Esophagus squamous epithelium (tissue), 5 donors: ENCODE data around the gene NGFR. TPM values are rescaled to one million over a fixed set of nuclear protein-coding genes. Genes with fewer than 3 reads are reported as not detected.
"Not testable (repeated sequence)": the region's sequence is repeated elsewhere in the genome, so short reads cannot be mapped to it uniquely, and the experiment has no call there.

Experiments
- DNase-seq: peaks from one replicate; lab custom pipeline; 2025; lab: John Stamatoyannopoulos, UW
- H3K27ac ChIP-seq, 4 donors: fragments of 200-600 bp; sonication (generic); one replicate each; pipeline ENCODE4 v1.5.1; 2016 to 2019; ENCODE audit warnings: mild to moderate bottlenecking in 1 of 4
- H3K27me3 ChIP-seq, 4 donors: fragments of 200-600 bp; sonication (generic); 1 replicate in 3 of 4; 2 replicates in 1 of 4; pipeline versions ENCODE4 v1.5.1 to v1.6.0; 2017 to 2021; ENCODE audit warnings: antibody characterized with exemption in 1 of 4
- H3K36me3 ChIP-seq, 3 donors: fragments of 200-600 bp; sonication (generic); one replicate each; pipeline ENCODE4 v1.5.1; 2016 to 2019
- H3K4me1 ChIP-seq, 3 donors: fragments of 200-600 bp; sonication (generic); one replicate each; pipeline ENCODE4 v1.5.1; 2017 to 2019
- H3K4me3 ChIP-seq, 4 donors: fragments of 200-600 bp; sonication (generic); 1 replicate in 3 of 4; 2 replicates in 1 of 4; pipeline ENCODE4 v1.5.1; 2016 to 2019; ENCODE audit warnings: mild to moderate bottlenecking in 2 of 4, moderate library complexity in 1 of 4
- H3K9me3 ChIP-seq, 3 donors: fragments of 200-600 bp; sonication (generic); one replicate each; pipeline ENCODE4 v1.5.1; 2016 to 2019
- POLR2A ChIP-seq, 4 donors: fragments of 450-650 bp; IDR thresholded peaks; one replicate each; pipeline ENCODE4 v1.6.1; 2017; ENCODE audit warnings: antibody characterized with exemption in 4 of 4, mild to moderate bottlenecking in 4 of 4, moderate library complexity in 3 of 4
- WGBS, 2 donors: methylation state at CpG; one replicate each; pipeline ENCODE4 v1.1.5; 2018; 5-methylcytosine and 5-hydroxymethylcytosine counted together
- intact Hi-C: fragments of 100-400 bp; cut with DNase I; formaldehyde crosslinking; loops from one replicate; pipeline ENCODE4 v1.15.0; 2022
- total RNA-seq, 4 donors: library from RNA; depleted of rRNA; stranded (reverse); fragments of >200 nt; gene quantifications; one replicate each; pipeline ENCODE4 v1.1.0, GENCODE V29; 2016
- TF ChIP-seq, protein P1 (sequence below), 6 experiments: fragments of 450-650 bp in 4 of 6; fragments of 200-600 bp in 2 of 6; sonication (generic) in 2 of 6; IDR thresholded peaks; one replicate each; pipeline ENCODE4 v1.5.1; 2016 to 2019; ENCODE audit warnings: antibody characterized with exemption in 6 of 6, mild to moderate bottlenecking in 4 of 6, moderate library complexity in 4 of 6
- donor health status: DM: yes; HTN: yes; CAD: no.

NGFR gene
- total RNA-seq, 4 donors from 2014 or later, result 1.6 to 9.6 (median 4.9) TPM

DNA sequence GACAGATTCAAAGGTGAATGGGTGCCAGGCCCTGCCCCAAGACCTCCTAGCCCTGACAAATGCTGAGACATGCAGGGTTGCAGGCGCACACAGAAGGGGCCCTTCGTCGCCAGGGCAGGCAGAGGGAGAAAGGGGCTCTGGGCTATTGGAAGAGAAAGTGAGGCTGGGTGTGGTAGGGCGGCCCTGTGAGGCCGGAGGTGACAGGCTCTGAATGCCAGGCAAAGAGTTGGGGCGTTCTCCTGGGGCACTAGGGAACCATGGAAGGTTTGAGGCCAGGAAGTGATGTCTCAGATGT lies 54.2 kb downstream of the NGFR start:
- Histone ChIP-seq H3K9me3 (no peaks in the 10 kb centered on the region), H3K27ac (no peak overlapping the region), H3K4me1 (peaks cover 0 to 24% (median 15%) of the 10 kb centered on the region in 3 donors), H3K36me3 (no peaks in the 10 kb centered on the region), H3K4me3 (no peak overlapping the region), H3K27me3 (peaks cover 0 to 74% (median 0%) of the 10 kb centered on the region in 4 donors)
- intact Hi-C loops, result loop anchor here (5.0 kb wide), 1 partner anchor 52 kb away; the partner anchor contains the start of gene NGFR
- TF ChIP-seq, protein P1, sequence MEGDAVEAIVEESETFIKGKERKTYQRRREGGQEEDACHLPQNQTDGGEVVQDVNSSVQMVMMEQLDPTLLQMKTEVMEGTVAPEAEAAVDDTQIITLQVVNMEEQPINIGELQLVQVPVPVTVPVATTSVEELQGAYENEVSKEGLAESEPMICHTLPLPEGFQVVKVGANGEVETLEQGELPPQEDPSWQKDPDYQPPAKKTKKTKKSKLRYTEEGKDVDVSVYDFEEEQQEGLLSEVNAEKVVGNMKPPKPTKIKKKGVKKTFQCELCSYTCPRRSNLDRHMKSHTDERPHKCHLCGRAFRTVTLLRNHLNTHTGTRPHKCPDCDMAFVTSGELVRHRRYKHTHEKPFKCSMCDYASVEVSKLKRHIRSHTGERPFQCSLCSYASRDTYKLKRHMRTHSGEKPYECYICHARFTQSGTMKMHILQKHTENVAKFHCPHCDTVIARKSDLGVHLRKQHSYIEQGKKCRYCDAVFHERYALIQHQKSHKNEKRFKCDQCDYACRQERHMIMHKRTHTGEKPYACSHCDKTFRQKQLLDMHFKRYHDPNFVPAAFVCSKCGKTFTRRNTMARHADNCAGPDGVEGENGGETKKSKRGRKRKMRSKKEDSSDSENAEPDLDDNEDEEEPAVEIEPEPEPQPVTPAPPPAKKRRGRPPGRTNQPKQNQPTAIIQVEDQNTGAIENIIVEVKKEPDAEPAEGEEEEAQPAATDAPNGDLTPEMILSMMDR (IDR thresholded peaks at IDR 0.05), result no peak
- TF ChIP-seq POLR2A (IDR thresholded peaks at IDR 0.05), result no peak
- no peak for DNase-seq
- WGBS, 2 donors, result 67 to 75% methylated on average over 4 to 6 of the region's 6 CpGs

DNA sequence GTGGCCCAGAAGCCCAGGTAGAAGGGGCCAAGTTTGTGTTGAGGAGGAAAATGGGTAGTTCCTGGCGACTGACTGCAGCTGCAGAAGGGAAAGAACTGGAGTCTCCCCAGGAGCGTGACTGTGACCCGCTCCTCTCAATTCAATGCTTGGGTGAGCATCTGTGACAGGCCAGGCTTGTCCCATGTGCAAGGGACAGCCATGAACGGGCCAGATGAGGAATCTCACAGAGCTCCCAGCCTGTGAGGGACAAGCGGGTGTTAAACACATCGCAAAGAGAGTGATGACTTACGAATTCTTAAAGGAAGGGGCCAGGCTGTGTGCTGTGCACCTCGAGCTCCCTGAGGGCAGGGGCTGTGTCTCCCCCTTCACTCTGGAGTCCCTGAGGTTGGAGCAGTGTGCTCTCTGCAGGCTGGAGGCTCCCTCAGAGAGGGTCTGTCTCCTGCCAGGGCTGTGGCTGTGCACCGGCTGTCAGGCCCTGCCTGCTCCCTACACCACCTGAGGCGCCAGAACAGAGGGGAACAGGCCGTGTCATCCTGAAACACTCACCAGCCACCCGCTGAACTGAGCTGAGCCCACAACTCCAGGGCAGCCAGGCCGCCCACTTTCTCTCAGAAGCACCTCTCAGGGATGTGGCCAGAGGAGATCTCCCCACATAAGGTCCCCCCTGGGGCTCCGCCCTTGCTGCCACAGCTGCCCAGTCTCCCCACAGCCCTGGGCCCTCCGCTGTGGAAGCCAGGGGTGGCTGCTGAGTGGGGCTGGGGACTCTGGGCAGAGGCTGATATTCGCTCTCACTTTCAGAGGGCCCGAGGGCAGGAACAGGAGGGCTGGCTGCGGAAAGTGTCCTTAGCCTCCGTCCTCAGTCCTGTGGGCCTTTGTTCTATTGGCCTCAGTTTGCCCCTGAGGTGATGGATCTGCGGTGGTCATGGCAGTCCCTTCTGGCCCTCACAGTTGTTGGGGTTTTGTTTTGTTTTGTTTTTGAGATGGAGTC lies 54.9 kb downstream of the NGFR start:
- Histone ChIP-seq H3K36me3 (no peaks in the 10 kb centered on the region), H3K4me3 (no peak overlapping the region), H3K9me3 (no peaks in the 10 kb centered on the region), H3K4me1 (peaks cover 0 to 29% (median 16%) of the 10 kb centered on the region in 3 donors), H3K27me3 (peaks cover 0 to 73% (median 0%) of the 10 kb centered on the region in 4 donors), H3K27ac (no peak overlapping the region)
- no peak for TF ChIP-seq POLR2A (IDR thresholded peaks at IDR 0.05)
- TF ChIP-seq, protein P1 (IDR thresholded peaks at IDR 0.05), result no peak
- 83 to 90% methylated on average over 7 to 12 of the region's 20 CpGs for whole genome bisulfite sequencing, 2 donors
- DNase-seq, result no peak
- intact Hi-C loops, result loop anchor here (5.0 kb wide), 1 partner anchor 53 kb away; the partner anchor contains the start of gene NGFR

DNA sequence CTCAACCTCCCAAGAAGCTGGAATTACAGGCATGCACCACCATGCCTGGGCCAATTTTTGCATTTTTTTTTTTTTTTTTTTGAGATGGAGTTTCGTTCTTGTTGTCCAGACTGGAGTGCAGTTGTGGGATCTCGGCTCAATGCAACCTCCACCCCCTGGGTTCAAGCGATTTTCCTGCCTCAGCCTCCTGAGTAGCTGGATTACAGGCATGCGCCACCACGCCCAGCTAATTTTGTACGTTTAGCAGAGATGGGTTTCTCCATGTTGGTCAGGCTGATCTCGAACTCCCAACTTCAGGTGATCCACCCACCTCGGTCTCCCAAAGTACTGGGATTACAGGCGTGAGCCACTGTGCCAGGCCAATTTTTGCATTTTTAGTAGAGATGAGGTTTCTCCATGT lies 55.7 kb downstream of the NGFR start:
- Histone ChIP-seq H3K4me1 (peaks cover 0 to 37% (median 20%) of the 10 kb centered on the region in 3 donors), H3K27me3 (peaks cover 0 to 75% (median 0%) of the 10 kb centered on the region in 4 donors)
- H3K4me3 ChIP-seq, H3K36me3 ChIP-seq, H3K9me3 ChIP-seq, intact Hi-C loops, H3K27ac ChIP-seq, DNase-seq: not testable (repeated sequence)
- whole genome bisulfite sequencing, 2 donors, result 90 to 92% methylated on average over 5 to 9 of the region's 9 CpGs

DNA sequence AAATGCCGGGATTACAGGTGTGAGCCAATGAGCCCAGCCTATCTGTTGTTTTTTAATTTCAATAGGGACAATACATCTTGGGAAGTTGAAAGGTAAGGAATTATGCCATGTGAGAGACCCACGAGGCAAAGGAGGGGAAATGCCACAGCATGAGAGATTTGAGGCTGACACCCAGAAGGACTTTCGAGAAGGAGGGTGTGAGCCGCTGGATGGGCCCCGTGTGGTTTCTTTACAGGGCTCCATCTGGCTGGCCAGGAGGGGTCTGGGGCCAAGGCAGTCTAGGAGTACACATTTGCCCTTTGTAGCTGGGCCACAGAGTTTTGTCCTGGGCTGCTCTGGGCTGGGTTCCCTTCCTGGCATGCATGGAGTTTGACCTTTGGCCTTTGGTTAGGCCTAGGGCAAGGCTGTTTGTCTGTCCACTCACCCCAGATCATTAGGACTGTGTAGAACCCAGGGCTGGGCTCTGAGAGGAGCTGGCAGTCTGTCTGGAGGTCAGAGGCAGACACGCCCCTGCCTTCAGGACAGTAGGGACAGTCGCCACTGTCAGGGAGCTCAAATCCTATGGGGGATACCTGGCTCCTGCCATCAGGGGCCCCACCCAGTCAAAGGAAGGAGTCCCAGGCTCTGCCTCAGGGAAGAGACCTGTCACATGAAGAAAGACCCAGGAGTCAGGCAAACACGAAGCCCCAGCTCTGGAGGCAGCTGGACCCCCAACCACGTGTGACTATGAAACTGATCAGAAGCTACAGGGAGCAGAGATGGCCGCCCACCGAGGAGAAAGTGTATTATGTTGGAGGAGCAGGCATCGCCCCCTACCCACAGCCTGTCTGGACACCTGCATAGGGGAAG lies 56.4 kb downstream of the NGFR start:
- intact Hi-C loops, result no loop called here
- 77 to 82% methylated on average over 6 to 9 of the region's 12 CpGs for WGBS, 2 donors

More for the DNA sequence above, 56.4 kb downstream of the NGFR start:
- TF ChIP-seq POLR2A (IDR thresholded peaks at IDR 0.05), result no peak
- TF ChIP-seq, protein P1 (IDR thresholded peaks at IDR 0.05), result no peak
- no peaks in the 10 kb centered on the region for H3K36me3 ChIP-seq
- DNase-seq, result no peak
- H3K27ac ChIP-seq, result no peak overlapping the region
- peaks cover 5 to 44% (median 27%) of the 10 kb centered on the region in 3 donors for H3K4me1 ChIP-seq
- peaks cover 0 to 75% (median 0%) of the 10 kb centered on the region in 4 donors for H3K27me3 ChIP-seq
- no peaks in the 10 kb centered on the region for H3K9me3 ChIP-seq
- H3K4me3 ChIP-seq, result no peak overlapping the region
